Gastroesophageal sphincter (tissue), 3 donors: Measurements from ENCODE around the gene HEATR1.

Experiments
- CTCF ChIP-seq, 4 experiments: fragments of 200-600 bp in 2 of 4; fragments of 450-650 bp in 2 of 4; sonication (generic) in 1 of 4; IDR thresholded peaks; one replicate each; pipeline ENCODE4 v1.5.1; 2017 to 2019; ENCODE audit warnings: antibody characterized with exemption in 4 of 4, mild to moderate bottlenecking in 2 of 4, moderate library complexity in 2 of 4
- POLR2A ChIP-seq, 2 donors: fragments of 450-650 bp; IDR thresholded peaks; one replicate each; pipeline ENCODE4 v1.6.1; 2017; ENCODE audit warnings: antibody characterized with exemption in 2 of 2, mild to moderate bottlenecking in 2 of 2, moderate library complexity in 1 of 2

GRCh38 chr1:236524895-236525184 is 79.5 kb downstream of the HEATR1 start:
- no peak for TF ChIP-seq CTCF (IDR thresholded peaks at IDR 0.05)
- TF ChIP-seq POLR2A (IDR thresholded peaks at IDR 0.05), result no peak
